GM23248 (cell line): ENCODE data around the gene SEPHS2.

Experiments used
- EZH2 ChIP-seq: fragments of 200-600 bp; sonication (generic); IDR thresholded peaks from 2 replicates; pipeline ENCODE4 v1.6.1; 2018; ENCODE audit warnings: antibody characterized with exemption, mild to moderate bottlenecking; ENCODE audit not compliant: insufficient read depth, poor library complexity, severe bottlenecking
- EZH2phosphoT487 ChIP-seq: fragments of 200-600 bp; sonication (generic); IDR thresholded peaks from 2 replicates; pipeline ENCODE4 v1.6.1; 2018; ENCODE audit warnings: antibody characterized with exemption, moderate library complexity, mild to moderate bottlenecking, low read depth; ENCODE audit not compliant: insufficient read depth

GRCh38 chr16:30409125-30410060 is 36.3 kb downstream of the SEPHS2 start:
- TF ChIP-seq EZH2 (no peak), EZH2phosphoT487 (no peak)
